Stimulated activated CD4-positive, alpha-beta T cell treated with anti-CD3 and anti-CD28 coated beads, TNF-alpha, amount 100 ng/mL, for 4 hours (primary cell): Measurements from ENCODE around the gene ZNF182.
A peak's percentile ranks its signal among the peaks of the same experiment; 100 is the strongest.
"Not testable (repeated sequence)": the region's sequence is repeated elsewhere in the genome, so short reads cannot be mapped to it uniquely, and the experiment has no call there.

Experiments
- DNase-seq, 3 experiments: peaks; one replicate each; pipeline ENCODE4 v3.0.0-alpha.2; 2020; ENCODE audit warnings: low read depth in 3 of 3

The ZNF182 gene

DNA sequence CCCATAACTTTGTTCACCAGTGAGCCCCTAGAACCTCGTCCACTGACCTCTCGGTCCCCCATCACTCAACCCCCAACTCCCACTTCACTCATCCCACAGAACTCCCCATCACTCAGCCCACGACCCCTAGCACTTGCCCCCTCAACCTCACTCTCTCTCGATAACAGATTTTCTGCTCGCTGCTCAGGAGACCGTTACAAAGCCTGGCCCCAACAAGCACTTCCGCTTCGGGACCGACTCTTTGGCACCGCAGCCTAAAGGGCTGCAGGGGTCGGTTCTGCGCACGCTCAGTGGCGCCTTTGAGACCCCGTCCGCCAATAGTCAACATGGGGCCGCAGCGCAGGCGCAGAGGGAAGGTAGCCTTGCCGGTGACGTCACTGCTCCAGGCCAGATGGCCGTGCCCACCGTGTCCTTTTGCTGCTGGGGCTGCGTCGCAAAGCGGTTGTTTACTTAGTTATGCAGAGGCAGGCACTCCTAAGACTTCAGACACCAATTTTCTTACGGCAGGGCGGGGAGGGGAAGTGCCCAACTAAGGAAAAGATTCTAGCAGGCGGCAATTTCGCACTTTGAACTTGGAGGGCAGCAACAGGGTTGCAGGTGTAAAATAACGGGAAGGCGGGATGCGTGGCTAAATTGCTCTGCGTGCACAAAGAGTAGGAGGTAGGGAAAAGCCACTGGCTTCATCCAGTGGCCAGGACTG is at the start of gene ZNF182:
Gene ZNF182 (minus strand): TSS at position 232 of the 700 bp plus-strand sequence. CDS start 1,380 bp downstream, outside the sequence.
- DNase-seq: peak; percentile 77 to 81 (median 81)

- no peak for DNase-seq
These were observed 43.1 kb upstream of the ZNF182 start for GRCh38 chrX:48046846-48047245.

- no peak for DNase-seq
These were observed 41.9 kb upstream of the ZNF182 start for GRCh38 chrX:48045410-48046311.

- DNase-seq: no peak
These were observed 39.3 kb upstream of the ZNF182 start for GRCh38 chrX:48043056-48043455.

DNA sequence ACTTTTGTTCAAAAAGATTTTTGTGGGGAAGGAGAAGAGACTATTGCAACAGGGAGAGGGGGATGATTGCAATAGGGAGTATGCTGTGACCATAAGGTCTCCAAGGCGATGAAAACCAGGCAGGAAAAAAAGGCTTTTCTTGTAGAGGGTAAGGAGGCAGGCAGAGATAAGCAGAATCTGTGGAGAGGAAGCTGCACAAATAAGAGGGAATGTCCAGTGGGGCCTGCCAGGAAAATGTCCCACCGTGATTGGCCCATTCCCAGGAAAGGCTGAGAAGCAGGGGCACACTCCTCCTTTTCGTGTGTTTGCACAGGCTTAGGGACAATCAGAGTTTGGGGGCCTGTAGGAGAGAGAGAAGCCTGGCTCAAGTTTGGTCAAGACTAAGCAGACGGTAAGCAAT is 32.1 kb upstream of the ZNF182 start:
- no peak for DNase-seq

GRCh38 chrX:48030641-48031173 is 26.9 kb upstream of the ZNF182 start:
- DNase-seq: not testable (repeated sequence)

GRCh38 chrX:48030237-48030636 is 26.4 kb upstream of the ZNF182 start:
- no peak for DNase-seq

DNA sequence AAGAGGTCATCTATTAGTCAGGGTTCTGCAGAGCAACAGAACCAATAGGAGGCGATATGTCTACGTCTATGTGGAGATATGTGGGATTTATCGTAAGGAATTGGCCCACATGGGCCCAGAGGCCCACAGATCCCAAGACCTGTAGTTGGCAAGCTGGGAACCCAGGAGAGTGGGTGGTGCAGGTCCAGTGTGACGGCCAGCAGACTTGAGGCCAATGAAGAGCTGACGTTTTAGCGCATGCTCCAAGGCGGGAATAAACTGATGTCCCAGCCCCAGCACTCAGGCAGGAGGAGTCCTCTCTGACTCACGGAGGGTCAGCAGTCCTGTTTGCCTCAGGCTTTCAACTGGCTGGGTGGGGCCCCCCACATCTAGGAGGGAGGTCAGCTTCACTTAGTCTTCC is 24.3 kb upstream of the ZNF182 start:
- DNase-seq: no peak

DNA sequence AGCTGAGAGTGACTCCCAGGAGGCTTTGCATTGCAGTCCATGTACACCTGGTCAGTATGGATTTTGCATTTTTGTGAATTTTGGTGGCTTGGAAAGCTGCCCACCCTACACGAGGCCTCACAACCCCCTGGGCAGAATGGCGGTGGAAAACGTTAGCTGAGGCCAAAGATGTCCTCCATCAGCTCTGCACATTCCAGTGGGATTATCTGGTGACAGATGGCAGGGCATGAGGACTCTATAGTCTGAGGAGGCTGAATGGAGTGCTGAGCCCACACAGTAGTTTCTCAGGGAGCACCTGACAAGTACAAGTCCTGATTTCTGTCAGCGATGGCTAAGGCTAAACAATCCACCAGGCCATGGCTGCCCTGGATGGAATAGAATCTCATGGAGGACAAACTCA is 23.8 kb upstream of the ZNF182 start:
- DNase-seq: not testable (repeated sequence)

- DNase-seq: no peak
These were observed 21.8 kb upstream of the ZNF182 start for GRCh38 chrX:48025561-48025960.

DNA sequence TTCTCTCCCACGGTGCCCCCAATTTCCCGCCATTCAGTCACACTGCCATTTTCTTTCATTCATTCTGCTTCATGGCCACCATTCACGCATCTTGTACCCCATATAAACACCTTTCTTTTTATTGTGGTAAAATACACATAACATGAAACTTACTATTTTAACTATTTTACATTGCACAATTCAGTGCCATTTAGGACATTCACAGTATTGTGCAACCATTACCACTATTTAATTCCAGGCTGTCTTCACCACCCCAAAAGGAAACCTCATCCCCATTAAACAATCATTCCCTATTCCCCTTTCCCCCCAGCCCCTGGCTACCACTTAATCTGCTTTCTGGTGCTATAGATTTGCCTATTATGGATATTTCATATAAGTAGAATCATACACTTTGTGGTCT is 18.9 kb upstream of the ZNF182 start:
- no peak for DNase-seq

- no peak for DNase-seq
These were observed 18.3 kb upstream of the ZNF182 start for GRCh38 chrX:48022100-48022499.

- peak; percentile 50 to 62 (median 55) for DNase-seq
These were observed 17.5 kb upstream of the ZNF182 start for GRCh38 chrX:48021026-48021900.

GRCh38 chrX:48020472-48020871 is 16.7 kb upstream of the ZNF182 start:
- DNase-seq: not testable (repeated sequence)

DNA sequence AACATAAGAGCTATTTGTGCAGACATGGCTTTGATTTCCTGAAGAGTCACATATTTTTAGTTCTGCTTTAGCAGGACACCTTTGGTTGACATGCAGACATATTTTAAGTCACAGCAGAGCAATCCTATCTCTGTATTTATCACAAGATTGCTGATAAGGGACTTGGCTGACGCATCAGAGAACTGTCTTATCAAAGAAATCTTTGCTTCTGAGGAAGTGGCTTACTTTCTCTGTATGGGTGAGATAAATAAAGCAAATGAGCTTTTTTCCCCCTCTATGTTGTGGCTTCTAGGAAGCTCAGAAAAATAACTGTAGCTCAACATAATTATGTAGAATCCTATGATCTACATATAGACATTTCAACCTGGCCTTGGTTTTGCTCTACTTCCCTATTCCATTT is 16.1 kb upstream of the ZNF182 start:
- DNase-seq: not testable (repeated sequence)

GRCh38 chrX:48016583-48017310 is 13.0 kb upstream of the ZNF182 start:
- DNase-seq: not testable (repeated sequence)

GRCh38 chrX:48009445-48009960 is 5.7 kb upstream of the ZNF182 start:
- DNase-seq: not testable (repeated sequence)

DNA sequence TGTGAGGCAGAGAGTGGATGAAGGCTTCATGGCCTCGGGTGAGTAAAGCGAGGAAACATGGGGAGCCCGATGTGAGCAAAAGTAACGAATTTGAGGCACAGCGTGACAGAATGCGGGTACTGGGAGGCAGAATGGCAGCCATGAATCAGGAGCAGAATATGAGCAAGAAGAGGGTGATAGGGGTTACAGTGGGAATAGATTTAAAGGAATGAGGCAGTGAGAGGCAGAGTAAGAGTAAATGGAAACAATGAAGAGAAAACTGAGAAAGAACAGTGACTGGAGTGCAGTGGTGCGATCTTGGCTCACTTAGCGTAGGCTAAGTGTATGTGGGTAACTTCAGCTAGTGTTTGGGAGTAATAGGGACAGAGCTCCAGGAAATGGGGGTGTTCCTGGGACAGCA is 2.9 kb upstream of the ZNF182 start, which contains the start of gene SPACA5:
Gene SPACA5 (plus strand): TSS at position 301 of the 400 bp plus-strand sequence. CDS start 815 bp downstream, outside the sequence.
- not testable (repeated sequence) for DNase-seq

GRCh38 chrX:48003367-48003757 is 427 bp downstream of the ZNF182 start:
- DNase-seq: no peak

DNA sequence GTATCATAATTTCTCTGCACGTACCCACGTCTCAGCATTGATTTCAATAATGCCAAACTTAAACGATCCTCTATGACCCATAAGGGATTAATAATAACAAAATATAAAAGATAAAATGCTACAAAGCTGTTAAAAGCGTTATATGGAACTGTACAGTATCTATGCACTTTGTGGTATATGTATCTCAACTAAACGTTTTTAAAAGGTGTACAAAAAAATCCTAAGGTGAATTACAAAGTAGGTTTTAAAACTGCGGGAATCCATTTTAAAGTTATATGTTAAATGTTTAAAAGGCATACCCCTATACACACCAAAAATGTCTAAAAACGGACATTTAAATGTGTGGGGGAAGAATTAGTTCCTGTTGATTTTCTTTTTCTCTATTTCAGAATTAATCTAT is 860 bp downstream of the ZNF182 start:
- DNase-seq: no peak
